Thyroid gland (tissue), 4 donors: Measurements from ENCODE around the gene FBXO40.

Experiments used
- CTCF ChIP-seq, 6 experiments: fragments of 200-600 bp in 3 of 6; fragments of 450-650 bp in 3 of 6; sonication (generic) in 3 of 6; IDR thresholded peaks; one replicate each; pipeline ENCODE4 v1.5.1; 2016 to 2019; ENCODE audit warnings: antibody characterized with exemption in 6 of 6, mild to moderate bottlenecking in 2 of 6, inconsistent platforms in 1 of 6, moderate library complexity in 1 of 6
- POLR2A ChIP-seq, 2 donors: fragments of 450-650 bp; IDR thresholded peaks; one replicate each; pipeline ENCODE4 v1.6.1; 2017; ENCODE audit warnings: antibody characterized with exemption in 2 of 2, mild to moderate bottlenecking in 2 of 2, moderate library complexity in 1 of 2

DNA sequence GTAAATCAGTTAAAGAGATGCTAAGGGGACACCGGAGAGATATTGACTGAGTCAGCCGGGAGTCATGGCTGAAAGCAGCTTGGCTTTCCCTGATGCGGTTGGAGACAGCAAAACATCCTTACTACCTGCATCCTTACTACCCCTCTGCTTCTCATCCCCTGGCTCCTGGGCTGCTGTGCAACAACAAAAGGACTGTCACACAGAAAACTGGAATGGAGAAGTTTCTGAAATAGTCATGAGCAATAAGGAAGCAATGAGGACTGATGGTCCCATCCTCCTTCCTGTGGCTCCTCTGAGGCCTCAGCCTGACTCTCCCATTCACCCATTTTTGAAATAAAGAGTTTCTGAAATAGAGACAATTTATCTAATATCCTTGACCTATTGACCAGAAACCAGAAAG lies 66.4 kb downstream of the FBXO40 start:
- TF ChIP-seq CTCF (IDR thresholded peaks at IDR 0.05), result no peak
- no peak for TF ChIP-seq POLR2A (IDR thresholded peaks at IDR 0.05)
